HG02678 (cell line): ENCODE results near the gene CD81.

Experiments
- ATAC-seq: cut with Tn5 transposase; IDR thresholded peaks from one replicate; pipeline ENCODE4 v1.9.1; 2021; ENCODE audit warnings: mild to moderate bottlenecking, moderate library complexity; ENCODE audit not compliant: unreplicated experiment

CD81 gene

DNA sequence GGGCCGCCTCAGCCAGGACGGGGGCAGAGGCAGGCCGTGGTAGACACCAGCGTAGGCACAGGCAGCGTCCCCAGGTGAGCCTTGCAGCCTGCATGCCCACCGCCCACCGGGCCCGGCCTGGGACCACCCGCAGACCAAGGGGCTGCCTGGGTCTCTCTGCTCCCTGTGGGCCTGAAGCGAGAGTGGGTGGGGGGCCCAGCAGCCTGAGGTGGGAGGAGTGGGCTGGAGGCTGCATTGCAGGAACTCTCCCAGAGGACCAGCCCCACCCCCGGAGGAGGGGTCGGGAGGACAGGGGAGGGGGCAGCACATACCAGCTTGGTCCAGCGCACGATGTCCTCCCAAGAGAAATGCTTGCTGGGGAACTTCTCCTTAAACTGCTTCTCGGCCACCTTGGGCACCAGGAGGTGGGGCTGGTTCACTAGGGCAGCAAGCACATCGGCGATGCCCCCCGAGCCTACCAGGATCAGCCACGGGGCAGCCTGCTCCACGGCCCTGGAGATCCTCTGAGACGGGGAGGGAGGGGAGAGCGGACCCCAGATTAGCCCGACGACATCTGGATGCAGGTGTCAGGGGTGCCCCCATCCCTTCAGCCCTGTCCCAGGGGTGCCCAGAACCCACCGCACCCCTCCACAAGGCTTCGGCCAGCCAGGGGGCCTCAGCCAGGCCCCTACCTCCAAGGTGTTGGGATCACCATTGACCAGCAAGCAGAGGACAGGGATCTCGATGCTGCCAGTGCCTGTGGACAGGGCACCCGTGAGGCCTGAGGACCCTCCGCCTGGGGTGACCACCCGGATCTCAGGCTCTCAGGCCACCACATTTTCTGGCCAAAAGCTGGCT is 41.0 kb downstream of the CD81 start:
- ATAC-seq = no peak

DNA sequence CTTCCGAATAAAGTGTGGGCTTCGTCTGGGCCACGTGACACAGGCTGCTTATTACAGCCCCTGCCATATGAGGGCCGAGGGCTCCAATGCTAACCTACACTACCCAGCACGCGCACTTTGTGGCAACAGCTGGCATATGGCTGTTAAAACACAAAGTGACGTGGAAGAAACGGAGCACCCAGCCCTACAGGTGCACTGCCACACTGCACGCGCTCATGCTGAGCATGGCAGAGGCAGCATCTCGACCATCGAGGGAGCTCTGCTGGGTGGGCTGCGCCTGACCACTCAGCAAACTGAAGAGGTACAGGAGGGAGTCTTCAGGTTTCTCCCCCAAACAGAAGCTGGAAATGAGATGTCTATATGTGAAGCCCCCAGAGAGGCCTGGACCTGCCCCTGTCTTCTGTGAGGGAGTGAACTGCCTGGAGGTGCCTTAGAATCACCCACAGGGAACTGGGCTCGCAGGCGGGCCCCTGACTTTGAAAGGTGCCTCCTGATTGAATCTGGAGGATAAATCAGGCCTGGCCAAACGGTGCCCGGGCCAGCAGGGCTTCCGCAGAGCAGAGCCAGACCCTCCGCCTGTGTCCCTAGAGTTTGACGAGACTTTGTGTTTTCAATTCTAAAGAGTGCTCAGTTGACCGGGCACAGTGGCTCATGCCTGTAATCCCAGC is 41.7 kb downstream of the CD81 start:
- no peak for ATAC-seq

DNA sequence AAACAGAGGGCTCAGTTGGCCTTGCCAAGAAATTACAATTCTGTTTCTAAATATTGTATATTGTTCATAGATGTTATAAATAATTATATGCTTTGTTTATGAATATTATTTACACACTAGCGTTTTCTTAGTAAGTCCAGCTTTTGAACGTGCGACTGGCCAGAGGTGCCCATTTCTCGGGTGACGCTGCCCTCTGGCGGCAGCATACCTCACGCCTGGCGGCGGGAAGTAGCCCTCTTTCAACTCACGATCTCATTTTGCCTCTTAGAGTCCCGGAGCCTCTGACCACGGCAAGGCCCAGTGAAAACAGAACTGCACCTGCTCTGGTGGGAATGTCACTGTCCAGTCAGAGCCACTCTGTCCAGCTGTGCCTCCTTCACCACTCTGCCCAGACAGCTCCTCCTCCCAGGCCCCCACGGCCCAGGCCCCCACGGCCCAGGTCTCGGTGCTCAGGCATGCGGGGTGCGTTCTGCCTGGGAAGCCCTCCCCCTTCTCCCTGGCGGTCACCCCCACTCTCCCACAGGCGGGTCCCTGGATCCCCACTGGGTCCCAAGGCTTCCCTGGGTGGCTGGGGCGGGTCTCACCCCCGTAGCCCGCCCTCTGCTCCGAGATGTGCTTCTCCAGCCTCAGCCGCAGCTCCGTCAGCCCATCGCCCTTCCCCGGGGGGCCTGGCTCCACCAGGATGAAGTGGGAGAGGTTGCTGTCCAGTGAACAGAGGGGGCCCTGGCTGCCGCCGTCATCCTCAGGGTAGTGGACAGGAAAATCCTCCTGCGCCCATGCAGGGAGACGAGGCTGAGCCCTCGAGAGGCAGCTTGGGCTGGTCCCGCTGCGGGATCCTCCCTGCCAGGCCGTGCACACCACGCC is 42.8 kb downstream of the CD81 start:
- no peak for ATAC-seq

DNA sequence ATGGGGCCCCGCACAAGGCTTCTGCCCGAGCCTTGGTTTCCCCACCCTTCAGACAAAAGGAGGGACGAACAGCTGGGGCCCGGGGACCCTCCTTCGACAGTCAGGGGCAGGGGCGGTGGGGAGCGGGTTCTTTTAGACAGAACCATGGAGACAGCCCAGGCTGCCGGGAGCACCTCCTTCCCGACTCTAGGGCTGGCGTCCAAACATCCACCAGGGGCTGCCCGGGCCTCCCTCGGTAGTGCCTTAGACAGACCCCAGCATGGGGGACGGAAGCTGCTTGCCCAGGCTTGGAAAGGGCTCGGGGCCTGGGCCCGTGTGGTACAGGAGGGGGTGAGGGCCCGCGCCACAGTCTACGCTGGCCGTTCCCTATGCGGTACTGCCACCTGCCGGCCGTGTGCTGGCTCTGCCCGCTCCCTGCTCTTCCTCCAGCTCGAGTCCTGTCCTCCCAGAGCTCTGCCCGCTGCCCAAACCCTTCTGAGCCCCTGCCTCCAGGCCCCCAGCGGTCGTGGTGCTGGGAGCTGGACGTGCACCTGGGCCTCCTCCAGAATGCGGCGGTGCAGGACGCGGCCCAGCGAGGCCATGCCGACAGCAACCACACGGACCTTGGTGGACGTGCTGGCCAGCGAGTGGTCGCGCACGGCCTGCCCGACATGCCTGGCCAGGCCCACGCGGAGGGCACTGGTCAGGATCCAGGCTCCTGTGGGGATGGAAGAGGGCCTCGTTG is 43.6 kb downstream of the CD81 start:
- ATAC-seq = peak; percentile 64

DNA sequence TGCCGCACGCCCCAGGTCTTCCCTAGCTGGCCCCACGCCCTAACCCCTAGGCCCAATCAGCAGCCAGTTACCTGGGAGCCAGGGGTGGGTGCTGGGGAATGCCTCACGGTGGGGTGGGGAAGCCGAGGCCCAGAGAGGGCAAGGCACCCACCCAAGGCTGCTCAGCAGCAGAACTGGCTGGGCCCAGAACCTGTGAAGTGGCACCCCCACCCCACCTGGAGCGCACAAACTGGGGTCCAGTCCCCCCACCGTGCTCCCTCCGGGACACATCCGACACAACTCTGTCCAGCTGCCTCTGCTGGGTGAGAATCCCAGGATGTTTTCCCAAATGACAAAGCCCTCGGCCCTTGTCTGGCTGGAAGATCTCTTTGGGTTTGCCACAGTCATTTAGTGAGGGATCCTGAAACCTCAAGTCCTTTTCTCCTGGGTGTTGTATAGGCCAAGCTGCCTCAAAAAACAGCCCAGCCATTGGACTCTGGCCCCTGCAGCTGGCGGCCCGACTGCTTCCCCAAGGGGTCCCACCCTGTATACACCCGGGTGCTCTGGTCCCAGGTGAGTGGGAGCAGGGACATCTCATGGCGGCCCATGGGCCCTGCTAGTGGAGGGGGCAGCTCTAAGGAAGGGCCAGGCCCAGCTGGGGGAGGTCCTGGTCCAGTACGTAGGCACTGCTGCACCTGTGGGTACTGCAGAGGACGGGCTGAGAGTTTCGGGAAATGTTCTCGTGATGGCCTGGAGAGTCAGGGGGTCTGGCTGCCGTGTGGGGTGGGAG is 44.3 kb downstream of the CD81 start:
- no peak for ATAC-seq

DNA sequence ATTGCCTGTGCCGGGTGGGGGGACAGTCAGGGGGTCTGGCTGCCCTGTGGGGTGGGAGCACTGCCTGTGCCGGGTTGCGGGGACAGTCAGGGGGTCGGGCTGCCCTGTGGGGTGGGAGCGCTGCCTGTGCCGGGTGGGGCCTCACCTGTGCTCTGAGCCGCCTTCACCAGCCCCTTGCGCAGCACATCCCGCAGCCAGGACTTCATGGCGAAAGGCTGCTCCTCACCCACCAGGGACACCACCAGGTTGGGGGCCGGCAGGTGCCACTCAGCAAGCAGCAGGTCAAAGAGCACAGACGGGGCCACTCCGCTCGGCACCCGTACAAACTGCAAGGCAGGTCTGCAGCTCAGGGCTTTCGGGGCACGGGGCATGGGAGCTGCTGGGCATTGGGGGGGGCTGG is 44.9 kb downstream of the CD81 start:
- ATAC-seq = no peak

DNA sequence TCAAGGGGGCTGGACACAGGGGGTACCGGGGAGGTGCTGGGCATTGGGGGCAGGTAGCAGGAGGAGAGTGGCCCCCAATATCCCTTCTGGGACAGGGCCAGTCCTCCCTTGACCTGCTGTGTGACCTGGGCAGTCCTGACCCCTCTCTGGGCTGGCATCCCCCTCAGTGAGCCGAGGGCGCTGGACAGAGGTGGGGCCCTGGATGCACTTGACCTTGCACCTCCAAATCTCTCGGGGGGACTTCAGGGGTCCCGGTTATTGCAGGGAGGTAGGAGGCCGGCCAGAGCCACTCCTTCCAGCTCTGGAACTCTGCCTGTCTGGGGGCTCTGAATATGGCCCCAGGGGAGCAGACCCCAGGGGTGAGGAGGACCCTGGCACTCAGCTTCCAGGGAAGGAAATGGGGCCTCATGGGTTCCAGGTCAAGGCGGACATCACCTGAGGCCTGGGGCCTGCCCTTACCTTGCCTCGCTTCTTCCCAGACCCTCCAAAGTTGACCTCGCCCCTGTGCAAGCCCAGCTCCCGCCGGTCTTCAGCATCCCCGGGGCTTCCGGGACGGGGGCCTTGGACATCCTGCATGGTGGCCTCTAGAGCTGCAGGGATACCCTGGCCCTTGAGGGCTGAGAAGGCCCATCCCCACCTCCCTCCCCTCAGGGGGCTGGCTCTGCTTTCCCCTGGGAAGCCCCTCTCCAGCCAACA is 45.5 kb downstream of the CD81 start:
- no peak for ATAC-seq

DNA sequence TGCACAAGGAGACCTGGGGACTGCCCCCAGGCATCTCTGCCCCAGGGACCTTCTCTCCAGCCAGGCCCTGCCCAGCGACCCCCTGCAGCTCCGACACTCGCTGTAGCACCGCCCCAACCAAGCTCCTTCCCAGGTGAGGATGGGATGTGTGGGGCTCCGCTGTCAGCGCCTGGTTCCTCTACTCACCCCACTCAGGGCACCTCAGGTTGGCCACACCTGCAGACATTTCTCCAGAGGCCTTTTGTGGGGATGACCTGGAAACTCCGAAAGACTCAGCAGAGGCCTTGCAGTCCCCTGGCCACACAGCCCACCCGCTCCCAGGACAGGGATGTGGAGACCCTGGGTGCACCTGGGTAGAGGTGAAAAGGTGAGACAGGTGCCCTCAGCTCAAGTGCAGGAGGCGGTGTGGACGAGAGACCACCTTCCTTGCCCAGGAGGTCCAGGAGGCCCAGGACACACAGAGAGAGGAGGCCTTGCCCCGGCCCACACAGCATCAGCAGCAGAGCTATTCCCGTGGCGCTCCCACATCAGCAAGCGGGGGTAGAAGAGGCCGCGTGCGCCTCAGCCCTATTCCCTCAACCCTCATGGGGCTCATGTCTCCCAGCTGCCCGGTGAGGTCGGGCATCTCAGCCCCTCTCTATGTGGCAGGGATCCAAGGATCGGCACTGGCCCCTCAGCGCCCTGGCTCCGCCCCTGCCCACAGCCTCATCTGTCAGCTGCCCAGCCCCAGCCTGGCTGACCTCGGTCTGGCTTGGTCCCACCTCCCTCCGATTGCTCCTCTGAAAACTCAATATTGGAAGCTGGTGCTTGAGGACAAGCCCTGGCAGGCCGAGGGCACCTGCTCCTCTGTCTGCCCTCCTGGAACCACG is 46.3 kb downstream of the CD81 start:
- ATAC-seq = no peak

DNA sequence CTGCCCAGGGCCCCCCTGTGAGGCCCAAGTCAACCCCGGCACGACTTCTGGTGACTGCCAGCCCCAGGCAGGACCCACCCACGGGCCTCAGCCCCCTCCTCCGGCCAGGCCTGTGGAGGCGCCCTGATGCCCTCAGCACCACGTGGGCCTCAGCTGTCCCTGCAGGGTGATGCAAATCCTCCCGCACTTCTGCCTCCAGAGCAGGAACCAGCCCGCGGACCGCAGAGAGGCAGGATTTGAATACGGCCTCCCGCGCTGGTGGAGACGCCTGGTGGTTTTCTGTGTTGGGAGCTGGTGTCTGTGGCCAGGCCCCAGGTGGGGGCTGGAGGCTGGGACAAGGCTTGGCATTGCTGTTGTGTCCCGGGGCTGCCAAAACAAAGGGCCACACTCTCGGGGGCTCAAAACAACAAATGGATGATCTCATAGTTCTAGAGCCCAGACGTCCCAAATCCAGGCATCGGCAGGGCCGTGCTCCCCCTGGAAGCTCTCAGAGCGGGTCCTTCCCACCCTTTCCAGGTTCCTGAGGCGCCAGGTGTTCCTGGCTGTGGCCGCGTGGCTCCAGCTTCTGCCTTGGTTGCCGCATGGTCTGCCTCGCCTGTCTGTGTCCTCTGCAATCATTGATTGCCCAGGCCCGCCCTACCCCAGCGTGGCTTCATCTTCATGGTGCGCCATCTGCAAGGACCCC is 47.8 kb downstream of the CD81 start:
- ATAC-seq = no peak

DNA sequence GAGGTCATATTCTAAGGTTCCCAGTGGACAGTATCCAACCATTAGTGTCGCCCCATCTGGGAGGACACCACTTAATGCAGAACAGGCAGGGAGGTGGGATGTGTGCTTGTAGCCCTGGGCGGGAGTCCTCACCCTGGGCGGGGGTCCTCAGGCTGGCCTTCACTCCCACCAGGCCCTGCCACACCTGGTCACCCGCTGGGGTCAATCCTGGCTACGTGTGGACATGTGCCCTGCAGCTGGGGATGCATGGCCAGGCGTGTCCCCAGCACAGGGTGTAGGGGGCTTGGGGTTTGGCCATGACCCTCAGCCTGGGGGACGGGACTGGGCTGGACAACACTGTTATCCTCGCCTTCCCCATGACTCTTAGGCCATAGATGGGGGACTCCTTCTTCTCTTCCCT is 48.4 kb downstream of the CD81 start:
- no peak for ATAC-seq

DNA sequence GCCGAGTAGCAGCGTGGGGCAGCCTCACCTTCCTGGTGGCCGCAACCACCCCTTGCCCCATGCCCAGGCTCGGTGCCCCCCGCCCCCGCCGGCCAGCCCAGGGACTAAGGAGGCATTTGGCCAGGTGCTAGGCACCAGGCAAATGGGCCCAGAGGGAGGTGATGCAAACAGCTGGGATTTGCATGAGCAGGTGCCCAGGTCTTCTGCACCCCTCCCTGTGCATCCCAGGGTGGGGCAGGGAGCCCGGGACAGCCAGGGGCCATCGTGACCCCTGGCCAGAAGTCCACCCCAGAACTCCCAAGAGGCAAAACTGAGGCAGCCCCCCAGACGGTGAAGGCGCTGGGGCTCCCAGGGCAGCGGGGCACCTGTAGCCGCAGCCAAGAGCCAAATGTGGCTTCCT is 49.1 kb downstream of the CD81 start:
- no peak for ATAC-seq

DNA sequence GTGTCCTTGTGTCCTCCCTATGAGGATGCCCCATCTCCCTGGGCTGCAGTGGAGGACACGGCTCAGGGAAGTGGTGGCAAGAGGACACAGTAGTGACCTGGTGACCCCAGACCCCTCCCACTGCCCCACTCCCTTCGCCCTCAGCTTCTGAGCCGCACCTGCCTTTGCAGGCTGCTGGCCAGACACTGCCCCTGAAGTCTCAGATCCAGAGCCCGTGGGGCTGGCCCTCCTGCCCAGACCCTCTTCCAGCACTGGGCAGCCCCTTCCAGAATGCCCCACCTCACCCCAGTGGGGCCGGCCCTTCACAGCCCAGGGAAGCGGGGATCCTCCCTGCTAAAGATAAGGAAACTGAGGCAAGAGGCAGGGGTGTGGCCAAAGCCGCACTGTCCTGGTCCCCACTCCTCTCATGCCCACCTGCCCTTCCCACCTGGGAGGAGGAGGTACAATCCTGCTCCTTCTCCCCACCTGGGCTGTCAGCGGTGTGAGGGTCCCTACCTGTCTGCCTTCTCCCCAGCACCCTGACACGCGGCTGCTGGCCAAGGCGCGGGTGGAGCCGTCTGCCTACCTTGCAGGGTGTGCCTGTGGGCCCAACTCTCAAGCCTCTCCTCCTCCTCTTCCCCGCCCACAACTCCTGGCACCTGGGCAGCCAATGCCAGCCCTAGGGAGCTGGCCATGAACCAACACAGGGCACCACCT is 49.9 kb downstream of the CD81 start:
- ATAC-seq = no peak

DNA sequence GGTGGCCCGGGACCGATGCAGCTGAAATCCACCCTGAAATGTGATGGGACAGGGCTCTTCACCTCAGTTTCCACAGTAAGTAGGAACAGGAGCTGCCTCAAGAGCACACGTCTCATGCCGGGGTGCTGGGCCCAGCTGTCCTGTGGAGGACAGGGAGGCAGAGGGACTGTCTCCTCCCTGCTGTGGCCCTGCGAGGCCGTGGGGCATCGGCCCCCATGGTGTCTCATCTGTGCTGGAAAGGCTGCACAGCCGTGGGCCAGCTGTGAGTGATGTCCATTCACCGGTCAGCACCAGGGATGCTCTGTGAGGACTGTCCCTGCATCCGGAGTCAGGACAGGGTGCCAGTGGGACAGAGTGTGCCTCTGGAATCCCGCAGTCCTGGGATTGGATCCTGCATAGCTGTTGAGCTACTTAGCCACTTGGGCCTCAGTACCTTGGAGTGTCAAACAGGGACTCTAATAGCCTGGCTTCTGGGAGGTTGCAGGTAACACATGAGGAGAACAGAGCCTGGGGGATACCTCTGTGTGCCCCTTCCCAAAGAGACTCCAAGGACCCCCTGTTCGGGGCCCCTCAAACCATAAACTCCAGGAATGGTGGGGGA is 50.7 kb downstream of the CD81 start:
- ATAC-seq = no peak

DNA sequence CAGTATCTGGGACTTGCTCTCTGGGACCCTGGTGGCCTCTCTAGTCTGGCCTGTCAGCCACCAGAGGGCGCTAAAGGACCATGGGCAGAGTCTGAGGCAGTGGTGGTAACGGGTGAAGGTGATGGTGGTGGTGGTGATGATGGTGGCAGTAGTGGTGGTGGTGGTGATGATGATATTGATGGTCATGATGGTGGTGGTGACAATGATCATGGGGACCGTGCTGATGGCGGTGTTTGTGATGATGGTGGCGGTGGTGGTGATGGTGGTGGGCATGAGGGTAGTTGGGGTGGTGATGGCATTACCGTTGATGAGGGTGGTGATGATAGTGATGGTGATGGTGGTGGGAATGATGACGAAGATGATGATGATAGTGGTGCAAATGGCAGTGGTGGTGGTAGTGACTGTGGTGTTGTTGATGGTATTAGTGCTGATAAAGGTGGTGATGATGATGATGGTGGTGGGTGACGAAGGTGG is 51.2 kb downstream of the CD81 start:
- no peak for ATAC-seq

DNA sequence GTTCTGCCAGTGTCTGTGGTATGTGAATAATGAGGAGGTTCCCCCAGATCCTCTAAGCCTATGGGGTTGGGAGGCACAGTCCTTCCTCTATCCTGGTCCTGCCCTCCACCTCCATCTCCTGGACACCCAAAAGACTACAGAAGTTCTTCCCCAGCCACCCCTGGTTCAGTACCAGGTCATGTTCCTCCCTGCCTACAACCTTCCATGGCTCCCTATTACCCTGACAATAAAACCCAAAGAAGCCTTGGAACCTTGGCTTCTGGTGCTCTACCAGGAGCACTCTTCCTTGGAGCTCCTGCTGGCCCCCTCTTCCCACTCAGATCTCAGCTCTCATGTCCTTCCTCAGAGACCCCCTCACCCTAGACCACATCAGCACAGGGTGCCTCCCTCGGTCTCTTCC is 54.3 kb downstream of the CD81 start:
- ATAC-seq = no peak

DNA sequence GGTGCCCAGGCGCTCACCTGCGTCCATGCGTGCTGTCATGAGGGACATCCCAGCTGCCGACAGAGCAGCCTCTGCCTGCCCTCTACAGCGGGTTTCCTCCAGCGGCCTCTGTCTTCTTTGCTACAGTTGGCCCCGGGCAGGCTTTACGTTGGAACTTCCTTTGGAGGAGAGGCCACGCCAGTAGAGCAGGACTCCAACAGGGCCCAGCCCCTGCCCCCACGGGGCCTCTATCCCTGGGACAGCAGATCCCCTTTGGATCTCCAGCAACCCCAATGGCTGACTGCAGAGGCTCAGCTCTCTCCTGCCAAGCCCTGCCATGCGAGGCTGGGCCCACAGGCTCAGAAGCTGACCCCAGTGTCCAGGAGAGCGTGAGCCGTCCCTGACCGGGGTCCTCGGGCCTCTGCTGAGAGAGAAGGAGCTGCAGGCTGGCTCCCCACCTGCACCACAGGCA is 55.1 kb downstream of the CD81 start:
- ATAC-seq = no peak

DNA sequence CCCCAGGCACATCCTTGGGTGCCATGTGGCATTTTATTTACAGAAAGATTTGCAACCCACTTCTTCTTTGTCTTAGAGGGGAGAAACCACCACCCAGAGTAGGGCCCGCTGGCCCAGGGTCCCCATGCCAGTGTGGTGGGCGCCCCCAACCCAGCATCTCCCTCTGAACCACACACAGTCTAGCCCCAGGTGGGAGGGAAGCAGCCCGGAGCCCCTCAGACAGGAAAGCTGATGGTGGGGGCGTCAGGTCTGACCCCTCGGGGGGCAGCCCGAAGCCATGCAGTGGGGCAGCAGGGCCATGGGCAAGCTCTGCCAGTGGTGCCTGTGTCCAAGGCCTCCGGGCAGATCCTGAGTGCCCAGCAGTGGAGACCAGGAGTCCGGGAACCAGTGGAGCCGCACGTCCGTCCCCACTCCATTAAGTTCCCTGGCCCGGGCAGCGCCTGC is 55.5 kb downstream of the CD81 start:
- no peak for ATAC-seq
